GM19099 (cell line): ENCODE data around the gene PLEKHA6.

ENCODE experiments used
- POLR2A ChIP-seq: IDR thresholded peaks from 3 replicates; pipeline ENCODE4 v1.6.1; 2011; ENCODE audit warnings: low read depth; ENCODE audit not compliant: insufficient read length; ENCODE audit errors: extremely low read depth

Gene PLEKHA6

DNA sequence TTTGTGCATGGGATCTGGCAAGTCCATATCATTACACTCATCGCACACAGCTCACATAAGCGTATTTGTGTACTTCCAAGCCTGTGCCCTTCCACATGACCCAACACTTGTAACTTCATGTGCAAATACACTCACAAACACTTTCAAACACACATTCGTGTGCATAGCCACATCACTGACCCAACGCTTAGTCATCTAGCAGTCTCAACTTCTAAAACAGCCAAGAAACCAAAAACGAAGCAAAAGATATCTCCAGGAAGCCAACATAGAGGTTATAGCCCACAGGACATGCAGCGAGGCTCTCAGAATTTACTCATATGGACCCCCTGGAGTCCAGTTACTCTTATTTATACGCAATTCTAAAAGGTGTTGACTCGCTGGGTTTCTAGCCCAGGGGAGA lies 135.1 kb downstream of the PLEKHA6 start:
- TF ChIP-seq POLR2A: no peak

DNA sequence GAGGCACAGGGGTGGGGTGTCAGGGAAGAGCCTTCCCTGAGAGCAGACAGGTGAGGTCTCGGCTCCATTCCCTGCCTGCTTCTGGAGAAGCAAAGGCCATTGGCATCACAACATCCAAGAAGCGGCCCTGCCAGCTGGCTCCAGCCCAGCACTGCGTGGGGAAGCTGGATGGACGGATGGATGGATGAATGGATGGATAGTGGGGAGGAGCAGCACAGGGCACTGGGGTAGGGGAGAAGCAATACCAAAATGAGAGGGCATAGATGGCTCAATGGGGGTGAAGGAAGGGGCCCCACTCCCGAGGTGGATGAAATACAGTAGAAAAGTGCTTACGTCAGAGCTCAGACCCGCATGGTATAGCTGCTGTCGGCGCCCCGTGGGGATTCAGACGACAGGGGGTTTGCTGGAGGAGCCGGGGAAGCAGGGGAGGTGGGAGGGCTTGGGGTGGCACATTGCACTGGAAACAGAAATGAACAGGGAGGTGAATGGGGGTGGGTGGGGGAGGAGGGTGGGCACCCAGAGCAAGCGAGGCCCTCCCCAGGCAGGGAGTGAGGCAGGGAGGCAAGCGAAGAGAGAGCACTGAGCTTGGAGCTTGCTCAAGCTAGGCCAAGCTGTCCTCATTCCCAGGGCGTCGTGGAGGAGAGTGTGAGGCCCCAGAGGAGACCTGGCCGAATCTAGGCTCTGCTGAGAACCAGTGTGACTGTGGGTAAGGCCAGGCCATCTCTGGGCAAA lies 136.4 kb downstream of the PLEKHA6 start:
- no peak for TF ChIP-seq POLR2A

GRCh38 chr1:204222764-204223055 lies 137.0 kb downstream of the PLEKHA6 start:
- TF ChIP-seq POLR2A: no peak

DNA sequence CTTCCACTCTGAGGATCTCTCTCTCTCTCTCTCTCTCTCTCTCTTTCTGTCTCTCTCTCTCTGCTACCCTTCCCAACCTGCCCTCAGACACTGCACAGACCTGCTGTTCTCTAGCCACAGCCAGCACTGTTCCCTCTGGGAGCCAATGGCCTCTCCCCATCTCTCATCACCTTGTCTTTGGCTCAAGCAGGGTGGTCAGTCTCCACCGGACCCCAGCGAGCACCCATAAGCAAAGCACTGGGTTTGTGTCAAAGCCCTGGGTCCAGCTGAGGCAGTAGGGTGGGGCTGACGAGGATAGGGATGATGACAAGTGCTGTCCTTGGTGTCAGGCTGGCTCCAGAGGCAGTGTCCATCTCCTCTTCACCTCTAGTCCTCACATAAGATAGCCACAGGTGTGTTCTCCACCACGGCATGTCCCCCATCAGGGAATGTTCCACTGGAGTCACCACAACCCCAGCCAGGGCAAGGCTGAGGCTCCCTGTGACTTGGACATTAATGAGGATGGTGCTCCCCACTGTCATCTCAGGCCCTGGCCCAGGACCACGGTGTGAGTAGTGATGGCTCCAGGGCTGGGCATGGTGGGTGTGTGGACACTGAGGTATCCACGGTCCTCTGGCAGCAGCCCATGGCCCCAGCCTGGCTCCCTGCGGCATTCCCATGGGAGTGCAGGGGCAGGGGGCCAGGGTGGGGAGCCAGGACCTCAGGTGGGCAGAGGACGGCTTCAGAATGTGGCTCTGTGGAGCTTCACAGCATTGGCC lies 137.5 kb downstream of the PLEKHA6 start:
- TF ChIP-seq POLR2A: no peak

DNA sequence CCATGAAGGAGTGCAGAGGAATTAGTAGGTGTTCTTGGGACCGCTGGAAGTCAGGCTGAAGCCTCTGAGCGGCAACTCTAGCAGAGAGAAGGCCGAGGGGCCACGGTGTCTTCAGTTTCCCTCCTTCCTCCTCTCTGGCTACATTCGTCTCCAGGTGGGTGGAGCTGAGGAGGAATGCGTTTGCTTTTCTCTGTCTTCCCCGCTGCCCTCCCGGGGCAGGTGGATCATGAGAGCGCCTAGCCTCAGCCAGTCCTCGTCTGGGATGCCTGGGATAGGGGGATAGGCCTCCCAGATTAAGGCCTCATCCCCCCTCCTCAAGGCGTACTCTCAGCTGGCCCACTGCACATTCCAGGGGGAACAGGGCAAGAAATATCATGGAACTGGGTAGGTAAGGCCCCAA lies 138.5 kb downstream of the PLEKHA6 start:
- TF ChIP-seq POLR2A: no peak

- TF ChIP-seq POLR2A: no peak
These were observed 139.6 kb downstream of the PLEKHA6 start for GRCh38 chr1:204219971-204220616.

GRCh38 chr1:204218552-204218951 lies 141.2 kb downstream of the PLEKHA6 start:
- TF ChIP-seq POLR2A: no peak

DNA sequence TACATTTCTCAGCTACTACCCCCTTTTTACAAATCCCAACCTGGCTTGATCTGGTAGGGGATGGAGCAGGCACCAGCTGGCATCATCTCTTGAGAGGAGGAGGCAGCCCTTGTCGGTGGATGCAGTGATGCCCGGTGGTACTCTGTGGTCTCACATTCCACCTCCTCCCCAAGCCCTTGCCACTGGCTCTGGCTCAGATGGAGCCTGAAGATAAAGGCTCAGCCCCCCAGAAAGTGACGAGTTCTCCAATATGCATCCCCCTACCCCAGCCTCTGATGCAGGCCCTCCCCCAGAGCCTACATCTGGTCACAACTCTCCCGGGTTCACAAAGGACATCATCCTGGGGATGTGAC lies 142.1 kb downstream of the PLEKHA6 start:
- TF ChIP-seq POLR2A: no peak

- TF ChIP-seq POLR2A: no peak
These were observed 142.7 kb downstream of the PLEKHA6 start for GRCh38 chr1:204216880-204217647.

- TF ChIP-seq POLR2A: no peak
These were observed 143.5 kb downstream of the PLEKHA6 start for GRCh38 chr1:204216236-204216635.

GRCh38 chr1:204213668-204214662 lies 145.8 kb downstream of the PLEKHA6 start, which contains the start of gene GOLT1A:
Gene GOLT1A, minus strand, starts transcription at chr1:204213988. Its CDS starts 82 bp downstream, at chr1:204213906.
- no peak for TF ChIP-seq POLR2A

GRCh38 chr1:204212715-204213114 lies 147.0 kb downstream of the PLEKHA6 start:
- no peak for TF ChIP-seq POLR2A

DNA sequence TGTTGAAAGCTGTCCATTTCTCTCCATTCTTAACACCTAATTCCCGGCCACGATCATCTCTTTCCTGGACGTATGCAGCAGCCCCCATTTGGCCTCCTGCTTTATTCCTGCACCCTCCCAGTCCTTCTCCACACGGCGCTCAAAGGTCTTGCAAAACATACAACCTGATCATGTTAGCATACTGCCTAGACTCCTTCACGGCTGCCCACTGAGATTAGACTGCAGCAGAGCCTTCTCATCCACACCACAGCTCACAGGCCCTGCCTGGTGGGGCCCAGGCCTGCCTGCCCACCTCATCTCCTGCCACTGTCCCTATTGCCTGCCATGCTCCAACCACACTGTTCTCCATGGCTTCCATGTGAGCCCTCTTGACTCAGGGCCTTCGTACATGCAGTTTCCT lies 148.7 kb downstream of the PLEKHA6 start:
- no peak for TF ChIP-seq POLR2A

GRCh38 chr1:204207136-204207616 lies 152.6 kb downstream of the PLEKHA6 start:
- TF ChIP-seq POLR2A: no peak
